H1 (cell line): Measurements from ENCODE around the gene CTXN3.

Experiments used
- CHD2 ChIP-seq: IDR thresholded peaks from 2 replicates; pipeline ENCODE4 v1.6.1; 2012; ENCODE audit warnings: low read length, improper control_type of control experiment
- KDM1A ChIP-seq: fragments of 200-600, 300-600 bp; sonication (generic); IDR thresholded peaks from 2 replicates; pipeline ENCODE4 v1.7.1; 2016; ENCODE audit warnings: mild to moderate bottlenecking, low read length, borderline replicate concordance
- POLR2A ChIP-seq, 2 experiments: IDR thresholded peaks; 1 replicate in 1 of 2; 2 replicates in 1 of 2; pipeline ENCODE4 v1.6.1; 2011; ENCODE audit warnings: low read depth in 2 of 2, low read length in 2 of 2, mild to moderate bottlenecking in 2 of 2; ENCODE audit errors: control extremely low read depth in 1 of 2
- POLR2AphosphoS5 ChIP-seq: IDR thresholded peaks from 2 replicates; pipeline ENCODE4 v1.6.1; 2011; ENCODE audit warnings: low read depth, low read length
- RAD21 ChIP-seq, 2 experiments: IDR thresholded peaks in 1 of 2; conservative IDR thresholded peaks in 1 of 2; 2 replicates each; pipeline ENCODE4 v1.6.1; 2011; ENCODE audit warnings: low read depth in 2 of 2, low read length in 2 of 2, improper control_type of control experiment in 1 of 2, inconsistent platforms in 1 of 2, mild to moderate bottlenecking in 1 of 2, moderate library complexity in 1 of 2
- SIN3A ChIP-seq, 2 experiments: IDR thresholded peaks in 1 of 2; conservative IDR thresholded peaks in 1 of 2; 2 replicates each; pipeline ENCODE4 v1.6.1; 2011 to 2012; ENCODE audit warnings: low read length in 2 of 2, improper control_type of control experiment in 1 of 2, low read depth in 1 of 2, mild to moderate bottlenecking in 1 of 2
- ZNF274 ChIP-seq: IDR thresholded peaks from 2 replicates; pipeline ENCODE4 v1.7.0; 2012; ENCODE audit warnings: low read length, borderline replicate concordance; ENCODE audit errors: extremely low read depth
- TF ChIP-seq, protein P1 (sequence below), 3 experiments: IDR thresholded peaks; 1 replicate in 2 of 3; 2 replicates in 1 of 3; pipeline versions ENCODE4 v1.5.1 to v1.6.1; 2011; ENCODE audit warnings: low read length in 3 of 3, mild to moderate bottlenecking in 3 of 3, inconsistent platforms in 2 of 3, low read depth in 1 of 3, moderate library complexity in 1 of 3; ENCODE audit not compliant: insufficient read depth in 1 of 3; ENCODE audit errors: control extremely low read depth in 1 of 3
- TF ChIP-seq, protein P2 (sequence below): IDR thresholded peaks from 2 replicates; pipeline ENCODE4 v1.6.1; 2012; ENCODE audit warnings: inconsistent platforms

DNA sequence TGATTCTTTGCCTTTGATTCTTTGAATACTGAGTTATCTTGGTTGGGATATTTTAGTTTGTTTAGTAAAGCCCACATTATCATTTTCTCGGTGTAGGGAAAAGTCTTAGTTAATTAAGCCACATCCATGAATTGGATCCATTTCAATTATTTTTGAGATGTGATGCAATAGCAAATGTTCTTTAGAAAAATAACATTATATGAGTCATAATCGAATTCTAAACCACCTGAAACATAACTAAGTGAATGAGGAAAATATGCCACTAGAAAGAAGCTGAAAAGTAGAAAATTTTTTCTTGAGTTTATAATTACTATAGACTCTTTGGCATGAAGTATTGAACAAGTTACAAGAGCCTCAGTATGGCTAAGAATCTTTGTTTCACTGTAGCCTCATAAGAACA is 36.8 kb downstream of the CTXN3 start:
- TF ChIP-seq RAD21 (IDR thresholded peaks at IDR 0.05 in 1 of 2, conservative IDR thresholded peaks at IDR 0.05 in 1 of 2; ENCODE audit: low read depth in 2 of 2, low read length in 2 of 2) (no peak), ZNF274 (no peak), CHD2 (no peak), KDM1A (no peak), SIN3A (conservative IDR thresholded peaks at IDR 0.05 in 1 of 2, IDR thresholded peaks at IDR 0.05 in 1 of 2; ENCODE audit: low read depth in 1 of 2, low read length in 2 of 2) (no peak), POLR2AphosphoS5 (no peak), POLR2A (IDR thresholded peaks at IDR 0.05; ENCODE audit: control extremely low read depth in 1 of 2, low read depth in 2 of 2, low read length in 2 of 2) (no peak)
- TF ChIP-seq, protein P1, sequence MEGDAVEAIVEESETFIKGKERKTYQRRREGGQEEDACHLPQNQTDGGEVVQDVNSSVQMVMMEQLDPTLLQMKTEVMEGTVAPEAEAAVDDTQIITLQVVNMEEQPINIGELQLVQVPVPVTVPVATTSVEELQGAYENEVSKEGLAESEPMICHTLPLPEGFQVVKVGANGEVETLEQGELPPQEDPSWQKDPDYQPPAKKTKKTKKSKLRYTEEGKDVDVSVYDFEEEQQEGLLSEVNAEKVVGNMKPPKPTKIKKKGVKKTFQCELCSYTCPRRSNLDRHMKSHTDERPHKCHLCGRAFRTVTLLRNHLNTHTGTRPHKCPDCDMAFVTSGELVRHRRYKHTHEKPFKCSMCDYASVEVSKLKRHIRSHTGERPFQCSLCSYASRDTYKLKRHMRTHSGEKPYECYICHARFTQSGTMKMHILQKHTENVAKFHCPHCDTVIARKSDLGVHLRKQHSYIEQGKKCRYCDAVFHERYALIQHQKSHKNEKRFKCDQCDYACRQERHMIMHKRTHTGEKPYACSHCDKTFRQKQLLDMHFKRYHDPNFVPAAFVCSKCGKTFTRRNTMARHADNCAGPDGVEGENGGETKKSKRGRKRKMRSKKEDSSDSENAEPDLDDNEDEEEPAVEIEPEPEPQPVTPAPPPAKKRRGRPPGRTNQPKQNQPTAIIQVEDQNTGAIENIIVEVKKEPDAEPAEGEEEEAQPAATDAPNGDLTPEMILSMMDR (IDR thresholded peaks at IDR 0.05; ENCODE audit: control extremely low read depth in 1 of 3, insufficient read depth in 1 of 3, low read depth in 1 of 3, low read length in 3 of 3), result no peak
- TF ChIP-seq, protein P2, sequence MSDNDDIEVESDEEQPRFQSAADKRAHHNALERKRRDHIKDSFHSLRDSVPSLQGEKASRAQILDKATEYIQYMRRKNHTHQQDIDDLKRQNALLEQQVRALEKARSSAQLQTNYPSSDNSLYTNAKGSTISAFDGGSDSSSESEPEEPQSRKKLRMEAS, result no peak
